ENCODE measurements around the gene ZC2HC1C. TPM values are rescaled to one million over a fixed set of nuclear protein-coding genes. Genes with fewer than 3 reads are reported as not detected.
A peak's percentile ranks its signal among the peaks of the same experiment; 100 is the strongest.

The ZC2HC1C gene
- total and polyA plus RNA-seq, 2 of the 13 experiments (the other 11 are each of a cell fraction or from before 2014, with no cell fraction given): 3.3 to 3.5 TPM

DNA sequence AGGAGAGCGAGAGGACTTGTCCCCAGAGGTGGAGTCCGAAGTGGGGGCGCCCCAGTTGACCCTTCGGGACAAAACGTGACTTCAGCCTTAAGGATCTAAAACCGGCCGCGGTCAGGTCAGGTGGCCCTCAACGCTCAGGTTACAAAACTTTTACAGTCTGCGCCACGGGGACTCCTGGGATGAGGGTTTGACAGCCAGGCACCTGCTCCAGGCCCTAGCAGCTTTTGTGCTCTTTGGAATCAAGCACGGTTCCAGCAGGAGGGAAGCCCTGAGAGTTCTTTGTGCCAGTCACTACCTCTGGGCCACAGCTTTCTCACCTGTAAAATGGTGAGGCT lies 337 bp downstream of the ZC2HC1C start (continued):
- TF ChIP-seq, protein P1, sequence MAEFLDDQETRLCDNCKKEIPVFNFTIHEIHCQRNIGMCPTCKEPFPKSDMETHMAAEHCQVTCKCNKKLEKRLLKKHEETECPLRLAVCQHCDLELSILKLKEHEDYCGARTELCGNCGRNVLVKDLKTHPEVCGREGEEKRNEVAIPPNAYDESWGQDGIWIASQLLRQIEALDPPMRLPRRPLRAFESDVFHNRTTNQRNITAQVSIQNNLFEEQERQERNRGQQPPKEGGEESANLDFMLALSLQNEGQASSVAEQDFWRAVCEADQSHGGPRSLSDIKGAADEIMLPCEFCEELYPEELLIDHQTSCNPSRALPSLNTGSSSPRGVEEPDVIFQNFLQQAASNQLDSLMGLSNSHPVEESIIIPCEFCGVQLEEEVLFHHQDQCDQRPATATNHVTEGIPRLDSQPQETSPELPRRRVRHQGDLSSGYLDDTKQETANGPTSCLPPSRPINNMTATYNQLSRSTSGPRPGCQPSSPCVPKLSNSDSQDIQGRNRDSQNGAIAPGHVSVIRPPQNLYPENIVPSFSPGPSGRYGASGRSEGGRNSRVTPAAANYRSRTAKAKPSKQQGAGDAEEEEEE (CRISPR knock-in tag; IDR thresholded peaks at IDR 0.05; ENCODE audit: borderline replicate concordance): no peak
- peak; percentile 56; the same call in 1 of the 2 replicates for TF ChIP-seq NR2F6 (IDR thresholded peaks at IDR 0.05)
- TF ChIP-seq NR2F6 (CRISPR knock-in tag; IDR thresholded peaks at IDR 0.05): no peak

DNA sequence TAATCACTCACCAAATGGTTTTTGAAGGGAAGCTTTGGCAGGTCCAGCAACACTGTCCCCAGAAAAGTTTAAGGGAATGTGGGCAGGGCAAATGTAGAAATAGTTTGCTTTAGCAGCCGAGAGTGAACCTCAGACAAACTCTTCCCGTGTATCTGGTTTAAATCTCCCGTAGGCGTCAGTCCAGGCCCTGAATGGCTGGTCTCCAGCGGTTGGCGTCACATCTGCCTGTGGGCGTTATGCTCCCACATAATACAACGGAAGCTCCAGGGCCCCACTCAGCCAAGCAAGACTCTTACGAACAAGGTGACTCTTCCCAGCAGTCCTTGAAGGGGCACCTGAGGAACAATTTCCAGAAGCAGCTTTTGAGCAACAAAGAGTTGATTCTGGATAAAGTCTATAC lies 942 bp downstream of the ZC2HC1C start:
- Histone ChIP-seq H4K20me1 (ENCODE audit: insufficient read depth, low read length) (no peaks in the 10 kb centered on the region), H3K27me3 (ENCODE audit: control insufficient read depth in 1 of 2, insufficient read depth in 2 of 2, low read length in 2 of 2) (no peaks in the 10 kb centered on the region), H3K4me3 (replicated peaks in 1 of 3; ENCODE audit: insufficient read depth in 1 of 3, low read depth in 2 of 3, low read length in 3 of 3) (peak overlapping the region; percentile 67 to 80 (median 68)), H3K27ac (ENCODE audit: extremely low read length, insufficient read depth, low read length) (peak overlapping the region; percentile 95), H3K36me3 (replicated peaks in 1 of 2; ENCODE audit: control insufficient read depth in 1 of 2, insufficient read depth in 2 of 2, low read length in 2 of 2) (no peaks in the 10 kb centered on the region), H3K79me2 (ENCODE audit: insufficient read depth, low read length) (peaks cover 14% of the 10 kb centered on the region), H2AFZ (ENCODE audit: low read length) (no peak overlapping the region), H3K4me2 (ENCODE audit: low read depth, low read length) (peak overlapping the region; percentile 98), H3K4me1 (ENCODE audit: insufficient read depth, low read length) (peaks cover 43% of the 10 kb centered on the region), H3K9ac (ENCODE audit: insufficient read depth, low read depth, low read length) (peak overlapping the region; percentile 89), H3K9me3 (ENCODE audit: low read length) (no peaks in the 10 kb centered on the region)
- ChIA-PET CTCF (ENCODE audit: low intra/inter-chr PET ratio, low total read pairs) (no interaction called here), POLR2A (interaction anchor here (0.8 to 2.0 kb wide), 5 partner anchors 29 to 147 kb away, joined by 3 to 14 read pairs (median 8); partner anchors contain the start of genes PGF and RPS6KL1)
- peak; percentile 37 for ATAC-seq
- peak; percentile 8 for FAIRE-seq
- TF ChIP-seq ZNF816 (CRISPR knock-in tag; IDR thresholded peaks at IDR 0.05; ENCODE audit: borderline replicate concordance) (0 out of 2 replicates have a peak, but pooled peaks have one; percentile 7), ZFP36L2 (CRISPR knock-in tag; IDR thresholded peaks at IDR 0.05) (no peak), ZNF33A (CRISPR knock-in tag; IDR thresholded peaks at IDR 0.05; ENCODE audit: borderline replicate concordance) (0 out of 2 replicates have a peak, but pooled peaks have one; percentile 47), SIN3B (IDR thresholded peaks at IDR 0.05; ENCODE audit: low read length) (peak; percentile 50; the same call in 1 of the 2 replicates)
- TF ChIP-seq, protein P2, sequence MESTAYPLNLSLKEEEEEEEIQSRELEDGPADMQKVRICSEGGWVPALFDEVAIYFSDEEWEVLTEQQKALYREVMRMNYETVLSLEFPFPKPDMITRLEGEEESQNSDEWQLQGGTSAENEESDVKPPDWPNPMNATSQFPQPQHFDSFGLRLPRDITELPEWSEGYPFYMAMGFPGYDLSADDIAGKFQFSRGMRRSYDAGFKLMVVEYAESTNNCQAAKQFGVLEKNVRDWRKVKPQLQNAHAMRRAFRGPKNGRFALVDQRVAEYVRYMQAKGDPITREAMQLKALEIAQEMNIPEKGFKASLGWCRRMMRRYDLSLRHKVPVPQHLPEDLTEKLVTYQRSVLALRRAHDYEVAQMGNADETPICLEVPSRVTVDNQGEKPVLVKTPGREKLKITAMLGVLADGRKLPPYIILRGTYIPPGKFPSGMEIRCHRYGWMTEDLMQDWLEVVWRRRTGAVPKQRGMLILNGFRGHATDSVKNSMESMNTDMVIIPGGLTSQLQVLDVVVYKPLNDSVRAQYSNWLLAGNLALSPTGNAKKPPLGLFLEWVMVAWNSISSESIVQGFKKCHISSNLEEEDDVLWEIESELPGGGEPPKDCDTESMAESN (CRISPR knock-in tag; conservative IDR thresholded peaks at IDR 0.05): 0 out of 2 replicates have a peak, but pooled peaks have one; percentile 12
- intact Hi-C loops (cut with micrococcal nuclease; ENCODE audit: unreplicated experiment): no loop called here
- no TSS peak for BruUV-seq (replicated peaks)
- in situ Hi-C loops (cut with HindIII; ENCODE audit: extremely low pct_ligation_motif_present, low pct_unique_long_range_greater_than_20kb): no loop called here
- 10% methylated on average over 6 of the region's 9 CpGs for WGBS (ENCODE audit: low lambda C conversion rate)
- no peak for DNase-seq (ENCODE audit: low spot score)
